Metanephros (tissue), 1 donor: ENCODE data around the gene SLC9A1. TPM values are rescaled to one million over a fixed set of nuclear protein-coding genes. Genes with fewer than 3 reads are reported as not detected.

Experiments used
- total RNA-seq: library from RNA; depleted of rRNA; stranded (reverse); fragments of >200 nt; gene quantifications from one replicate; pipeline ENCODE4 v1.2.3, GENCODE V29; 2014

The SLC9A1 gene
- total RNA-seq: 17.1 TPM

DNA sequence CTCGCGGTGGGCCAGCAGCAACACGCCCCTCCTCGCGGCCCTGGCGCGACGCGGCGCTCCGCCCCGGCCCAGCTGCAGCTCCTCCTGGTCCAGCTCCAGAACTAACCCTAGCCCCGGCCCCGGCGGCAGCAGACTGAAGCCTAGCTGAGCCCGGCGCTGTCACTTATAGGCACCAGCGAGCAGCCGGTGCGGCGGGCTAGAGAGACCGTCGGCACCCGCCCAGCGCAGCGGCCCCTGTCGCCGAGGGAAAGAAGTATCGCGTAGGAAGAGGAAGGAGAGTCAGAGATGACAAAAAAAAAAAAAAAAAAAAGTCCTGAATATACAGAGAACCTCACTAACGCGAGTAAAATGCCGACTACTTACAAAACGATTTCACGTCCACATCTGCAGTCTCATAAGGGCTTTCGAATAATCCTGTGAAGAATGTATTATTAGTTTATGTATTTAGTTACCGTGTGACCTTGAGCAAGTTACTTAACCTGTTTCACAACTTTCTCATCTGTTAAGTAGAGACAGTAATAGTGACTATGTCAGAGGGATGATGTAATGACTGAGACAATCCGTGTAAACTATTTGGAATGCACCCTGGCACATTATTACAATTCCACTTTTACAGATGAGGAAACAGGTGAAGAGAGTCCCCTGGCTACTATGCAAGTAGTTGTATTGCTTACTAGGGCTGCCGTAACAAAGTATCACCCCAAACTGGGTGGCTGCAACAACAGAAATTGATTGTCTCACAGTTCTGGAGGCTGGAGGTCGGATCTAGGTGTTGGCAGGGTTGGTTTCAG, at the start of gene SLC9A1:
Gene SLC9A1 (minus strand): TSS at position 135 of the 791 bp plus-strand sequence. CDS start 791 bp downstream, outside the sequence.

Other genes starting within 250 kb of the SLC9A1 start
- gene NR0B2, start 241.2 kb downstream of the SLC9A1 start, total RNA-seq: 16.1 TPM
- 32.5 TPM for gene NUDC, start 233.4 kb downstream of the SLC9A1 start, total RNA-seq
- gene KDF1, start 194.7 kb downstream of the SLC9A1 start, total RNA-seq: 8.9 TPM
- 4.4 TPM for gene TRNP1, start 161.4 kb downstream of the SLC9A1 start, total RNA-seq
- 4.6 TPM for gene TENT5B, start 142.3 kb downstream of the SLC9A1 start, total RNA-seq
- 41.9 TPM for gene WDTC1, start 79.5 kb upstream of the SLC9A1 start, total RNA-seq
- 33.5 TPM for gene TMEM222, start 167.0 kb upstream of the SLC9A1 start, total RNA-seq
- gene SYTL1, start 186.9 kb upstream of the SLC9A1 start, total RNA-seq: 8.7 TPM
- gene MAP3K6, start 211.8 kb upstream of the SLC9A1 start, total RNA-seq: 12.1 TPM
- gene FCN3, start 219.7 kb upstream of the SLC9A1 start, total RNA-seq: 3.9 TPM
- gene CD164L2, start 228.2 kb upstream of the SLC9A1 start, total RNA-seq: 0.35 TPM
- 0.35 TPM for gene GPR3, start 237.5 kb upstream of the SLC9A1 start, total RNA-seq